Endometrial microvascular endothelial cells (primary cell): ENCODE measurements around the gene ZNF407. TPM values are rescaled to one million over a fixed set of nuclear protein-coding genes. Genes with fewer than 3 reads are reported as not detected.

Source experiments
- in situ Hi-C: cut with HindIII; loops from 2 replicates; pipeline ENCODE4 v1.10.0; 2017; ENCODE audit warnings: low sequenced_read_pairs, low pct_unique_long_range_greater_than_20kb; ENCODE audit errors: inconsistent ontology term
- total RNA-seq: library from RNA; depleted of rRNA; stranded (reverse); fragments of >200 nt; gene quantifications from one replicate; pipeline ENCODE4 v1.2.3, GENCODE V29; 2015; ENCODE audit errors: inconsistent ontology term

ZNF407 gene
- total RNA-seq, 1 donor from 2014 or later = 8.7 TPM

DNA sequence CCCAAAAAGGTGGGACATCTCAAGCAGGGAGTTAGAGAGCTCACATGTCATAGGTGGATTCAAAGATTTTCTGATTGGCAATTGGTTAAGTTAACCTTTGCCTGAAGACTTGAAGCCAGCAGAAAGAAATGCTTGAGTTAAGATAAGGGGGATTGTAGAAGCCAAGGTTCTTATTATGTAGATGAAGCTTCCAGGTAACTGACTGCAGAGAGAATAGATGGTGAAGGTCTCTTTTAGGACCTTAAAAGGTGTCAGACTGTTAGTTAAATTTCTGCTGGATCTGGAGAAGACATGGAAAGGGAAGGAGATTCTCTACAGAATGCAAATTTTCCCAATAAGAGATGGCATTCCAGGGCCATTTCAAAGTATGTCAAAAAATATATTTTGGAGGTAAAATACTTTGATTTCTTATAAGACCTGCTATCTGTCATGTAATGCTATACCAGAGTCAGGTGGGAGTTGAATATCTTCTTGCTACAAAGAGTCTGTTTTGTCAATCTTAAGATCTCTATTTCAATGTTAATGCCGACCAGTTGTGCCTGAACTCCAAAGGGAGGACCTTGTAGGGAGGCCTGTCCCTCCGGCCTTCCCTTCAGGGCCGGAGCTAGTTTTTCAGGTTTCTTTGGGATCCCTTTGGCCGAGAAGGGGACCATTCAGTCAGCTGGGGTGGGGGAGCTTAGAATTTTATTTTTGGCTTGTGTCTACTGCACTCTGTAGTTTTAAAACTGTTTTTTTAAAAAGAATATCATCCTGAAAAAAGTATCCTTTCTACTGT, 330.7 kb downstream of the ZNF407 start:
- in situ Hi-C loops = no loop called here

DNA sequence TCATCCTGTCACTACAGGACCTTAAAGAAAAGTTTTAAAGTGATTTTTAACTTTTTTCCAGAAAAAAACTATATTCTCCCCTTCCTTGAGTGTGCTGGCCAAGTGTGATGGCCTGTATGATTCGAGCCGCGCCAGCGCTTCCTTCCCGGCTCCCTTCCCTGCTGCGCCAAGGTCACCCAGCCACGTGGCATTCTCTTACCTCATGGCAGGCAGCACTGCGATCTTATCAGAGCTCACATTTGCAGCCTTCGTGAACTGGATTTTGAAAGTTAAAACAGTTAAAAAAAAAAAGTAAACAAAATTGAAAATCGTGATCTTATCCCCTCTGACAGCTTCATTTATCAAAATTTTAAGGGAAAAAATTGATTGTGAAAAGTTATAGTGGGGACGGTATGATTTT, 331.4 kb downstream of the ZNF407 start:
- in situ Hi-C loops = no loop called here

GRCh38 chr18:74930616-74931015, 332.9 kb downstream of the ZNF407 start:
- in situ Hi-C loops = no loop called here

DNA sequence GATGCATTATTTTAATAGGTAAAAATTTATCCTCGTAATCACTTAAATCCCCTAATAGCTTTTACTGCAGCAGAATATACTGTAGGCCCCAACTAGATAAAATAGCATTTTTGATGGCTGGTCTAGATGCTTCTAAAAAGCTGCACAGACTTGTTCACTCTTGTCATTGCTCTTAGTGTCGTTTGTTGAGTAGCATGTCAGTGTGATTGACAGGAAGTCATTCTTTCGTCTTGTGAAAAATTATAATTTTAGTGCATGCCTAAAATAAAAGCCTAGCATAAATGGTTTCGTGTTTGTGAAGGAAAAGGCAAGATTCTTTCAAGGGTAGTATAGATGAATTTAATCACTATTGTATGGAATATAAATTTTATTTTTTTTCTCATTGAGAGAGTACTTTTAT, 336.3 kb downstream of the ZNF407 start:
- in situ Hi-C loops = no loop called here

DNA sequence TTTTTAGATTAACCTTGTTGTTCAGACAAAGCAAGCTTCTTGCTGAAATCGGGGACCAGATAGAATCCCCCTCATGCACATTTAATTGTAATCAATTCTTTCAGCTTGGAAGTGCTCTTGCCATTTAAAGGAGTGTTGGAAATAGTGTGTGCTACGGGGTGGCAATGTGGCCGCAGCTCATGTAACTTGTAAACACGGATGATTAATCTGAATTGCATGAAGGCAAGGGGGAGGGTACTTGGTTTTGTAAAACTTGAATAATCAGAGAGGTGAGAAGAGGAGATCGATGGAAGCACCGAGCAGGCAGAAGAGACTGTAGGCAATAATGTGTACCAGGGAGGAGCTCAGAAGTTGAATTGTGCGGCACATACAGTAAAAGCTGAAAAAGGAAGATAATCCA, 337.8 kb downstream of the ZNF407 start:
- in situ Hi-C loops = no loop called here

- in situ Hi-C loops = no loop called here
These were observed 338.7 kb downstream of the ZNF407 start for GRCh38 chr18:74936343-74936742.

DNA sequence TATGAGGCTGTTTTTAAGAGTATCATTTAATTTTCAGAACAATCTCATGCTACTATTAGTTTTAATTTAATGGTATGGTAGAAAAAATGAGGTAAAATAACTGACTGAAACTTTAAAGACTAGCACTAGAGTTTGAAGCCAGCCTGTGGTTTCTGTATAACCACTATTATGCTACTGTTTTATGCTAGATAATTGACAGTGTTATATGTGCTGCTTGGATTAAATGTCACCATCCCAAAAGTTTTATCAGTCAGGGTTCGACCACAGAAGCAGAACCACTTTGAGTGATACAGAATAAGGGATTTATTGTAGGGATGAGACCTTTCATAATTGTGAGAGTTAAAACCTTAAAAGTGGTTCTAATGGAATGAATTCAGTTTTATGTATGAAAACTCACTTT, 339.6 kb downstream of the ZNF407 start:
- in situ Hi-C loops = no loop called here

- in situ Hi-C loops = no loop called here
These were observed 343.2 kb downstream of the ZNF407 start for GRCh38 chr18:74940856-74941255.

GRCh38 chr18:74942319-74942910, 344.7 kb downstream of the ZNF407 start:
- in situ Hi-C loops = no loop called here

- in situ Hi-C loops = no loop called here
These were observed 347.0 kb downstream of the ZNF407 start for GRCh38 chr18:74944676-74945075.

- in situ Hi-C loops = no loop called here
These were observed 348.3 kb downstream of the ZNF407 start for GRCh38 chr18:74945774-74946545.

DNA sequence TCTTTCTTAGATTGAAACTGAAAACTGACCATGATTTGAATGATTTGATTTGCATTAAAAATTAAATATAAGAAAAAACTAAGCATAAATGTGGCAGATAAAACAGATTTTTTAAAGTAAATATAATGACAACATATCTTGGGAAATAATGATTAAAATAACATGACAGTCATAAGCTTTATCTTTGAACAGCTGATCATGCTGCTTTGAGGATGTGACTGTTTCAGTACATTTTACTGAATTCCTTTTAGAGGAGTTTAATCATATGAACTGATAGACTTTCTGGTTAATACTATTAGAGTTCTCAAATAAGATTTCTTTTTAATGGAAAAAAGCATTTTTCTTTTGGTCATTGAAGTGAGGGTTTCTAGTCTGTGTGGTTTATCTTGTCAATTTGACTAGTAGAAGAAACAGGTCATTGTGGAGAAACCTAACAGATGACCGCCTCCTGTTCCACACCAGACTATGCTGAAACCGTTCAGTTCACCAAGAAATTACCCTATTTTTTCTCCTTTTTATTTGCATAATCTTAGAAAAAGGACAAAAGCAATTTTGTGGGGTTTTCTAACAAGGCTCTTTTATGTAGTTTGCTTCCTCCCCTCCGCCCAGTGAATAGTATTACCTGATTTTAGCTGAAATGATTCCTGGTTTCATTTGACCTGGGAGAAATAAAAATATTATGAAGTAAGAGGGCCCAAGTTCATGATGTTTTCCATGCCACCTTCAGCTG, 349.1 kb downstream of the ZNF407 start:
- in situ Hi-C loops = no loop called here

DNA sequence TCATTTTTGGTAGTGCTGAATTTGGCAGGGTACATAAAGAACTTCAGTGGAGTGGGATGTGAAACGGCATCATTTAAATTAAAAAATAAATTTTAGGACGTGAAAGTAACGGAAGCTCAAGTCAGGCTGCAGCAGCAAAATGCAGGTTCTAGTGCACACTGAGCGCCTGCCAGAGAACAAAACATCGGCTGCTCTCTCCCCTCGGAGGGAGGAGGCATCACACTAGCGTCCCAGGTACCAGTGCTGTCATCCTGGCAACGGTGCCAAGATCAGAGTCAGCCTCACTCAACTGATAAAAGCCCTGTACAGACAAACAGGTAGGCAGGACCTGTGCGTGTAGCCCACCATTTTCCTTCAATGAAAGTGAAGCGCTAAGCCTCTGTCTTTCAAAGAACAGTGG, 349.7 kb downstream of the ZNF407 start:
- in situ Hi-C loops = no loop called here

DNA sequence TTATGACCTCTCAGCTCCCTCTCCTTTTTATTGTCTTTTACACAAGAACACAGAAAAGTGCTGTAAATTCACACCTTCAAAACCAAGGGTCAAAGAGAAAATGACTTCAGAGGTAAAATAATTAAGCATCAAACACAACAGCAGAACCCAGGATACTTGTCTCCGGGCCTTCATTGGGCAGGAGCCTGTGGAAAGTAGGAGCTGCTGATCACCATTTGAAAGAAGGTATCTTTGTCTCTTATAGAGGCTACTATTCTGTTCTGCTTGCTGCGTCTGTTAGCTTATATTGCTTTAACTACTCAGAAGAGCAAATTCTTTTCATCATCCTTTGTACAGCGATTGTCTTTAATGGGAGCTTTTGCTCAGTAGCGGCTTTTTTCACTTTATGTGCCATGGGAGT, 350.2 kb downstream of the ZNF407 start:
- in situ Hi-C loops = no loop called here

- in situ Hi-C loops = no loop called here
These were observed 351.9 kb downstream of the ZNF407 start for GRCh38 chr18:74949611-74950010.

DNA sequence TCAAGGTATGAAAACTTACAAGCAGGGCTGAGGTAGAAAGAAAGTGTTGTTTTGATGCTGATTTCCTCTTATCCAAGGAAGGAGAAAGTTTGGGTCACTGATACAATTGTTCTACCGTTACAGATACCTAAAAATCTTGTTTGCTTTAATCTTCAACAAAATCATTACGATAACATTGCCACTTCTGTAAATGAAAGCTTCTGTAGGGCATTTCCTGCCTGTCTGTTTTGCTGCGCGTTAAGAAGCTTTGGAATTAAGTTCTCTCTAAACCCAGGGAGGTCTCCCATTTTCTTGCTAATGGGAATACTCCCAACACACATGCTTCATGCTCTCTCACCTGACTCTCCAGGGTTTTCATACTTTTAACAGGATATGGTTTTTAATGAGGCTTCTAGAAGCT, 352.8 kb downstream of the ZNF407 start:
- in situ Hi-C loops = no loop called here

- in situ Hi-C loops = no loop called here
These were observed 353.6 kb downstream of the ZNF407 start for GRCh38 chr18:74951165-74951760.

- in situ Hi-C loops = no loop called here
These were observed 360.0 kb downstream of the ZNF407 start for GRCh38 chr18:74957588-74958224.

DNA sequence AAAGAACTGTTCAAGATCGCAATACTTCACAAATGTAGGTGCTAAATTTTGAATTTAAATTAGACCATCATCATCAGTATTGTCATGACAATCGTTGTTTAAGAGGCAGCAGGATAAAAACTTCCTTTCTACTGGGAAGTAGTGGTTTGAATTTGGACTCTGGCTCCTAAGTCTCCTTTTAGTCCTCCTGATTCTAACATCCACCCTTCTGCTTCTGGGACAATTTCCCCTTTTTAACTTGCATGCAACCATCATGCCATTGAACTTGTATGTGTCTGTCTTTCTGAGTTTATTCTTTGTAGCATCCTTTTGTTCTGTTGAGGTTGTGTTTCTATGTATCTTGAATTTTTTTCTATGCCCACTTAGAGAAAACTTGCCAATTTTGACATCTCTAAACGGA, 361.5 kb downstream of the ZNF407 start:
- in situ Hi-C loops = no loop called here
